HepG2 (cell line): ENCODE measurements around the gene GALK2.

ENCODE experiments used
- ATM ChIP-seq: fragments of 450-650 bp; IDR thresholded peaks from 2 replicates; pipeline ENCODE4 v1.7.1; 2017; ENCODE audit warnings: mild to moderate bottlenecking, borderline replicate concordance
- CTCF ChIP-seq: sonication (generic); formaldehyde crosslinking; IDR thresholded peaks from 2 replicates; pipeline ENCODE4 v1.5.0; 2020; ENCODE audit warnings: mild to moderate bottlenecking, missing genetic modification reagents, moderate library complexity
- MTA3 ChIP-seq: sonication (generic); formaldehyde crosslinking; IDR thresholded peaks from 2 replicates; pipeline ENCODE4 v1.4.0; 2020; ENCODE audit warnings: missing genetic modification reagents
- NONO ChIP-seq, 2 experiments: fragments of 450-650 bp in 1 of 2; sonication (generic) in 1 of 2; formaldehyde crosslinking in 1 of 2; IDR thresholded peaks in 1 of 2; conservative IDR thresholded peaks in 1 of 2; 2 replicates each; pipeline versions ENCODE4 v1.6.1 to v1.8.0; 2017 to 2022; ENCODE audit warnings: mild to moderate bottlenecking in 1 of 2, missing genetic modification reagents in 1 of 2, moderate library complexity in 1 of 2
- SMAD1 ChIP-seq: sonication (generic); formaldehyde crosslinking; IDR thresholded peaks from 2 replicates; pipeline ENCODE4 v1.4.0; 2020; ENCODE audit warnings: missing genetic modification reagents, low read depth, mild to moderate bottlenecking, borderline replicate concordance
- ZBTB34 ChIP-seq: sonication (generic); formaldehyde crosslinking; IDR thresholded peaks from 2 replicates; pipeline ENCODE4 v1.8.0; 2022; ENCODE audit warnings: mild to moderate bottlenecking, missing genetic modification reagents
- ZBTB8A ChIP-seq: sonication (generic); formaldehyde crosslinking; IDR thresholded peaks from 2 replicates; pipeline ENCODE4 v1.4.0; 2020; ENCODE audit warnings: mild to moderate bottlenecking, low read depth, missing genetic modification reagents, borderline replicate concordance

GRCh38 chr15:49314716-49315115, 144.7 kb downstream of the GALK2 start:
- TF ChIP-seq NONO (IDR thresholded peaks at IDR 0.05) = no peak
- no peak for TF ChIP-seq NONO (CRISPR knock-in tag; conservative IDR thresholded peaks at IDR 0.05)
- no peak for TF ChIP-seq MTA3 (CRISPR knock-in tag)
- no peak for TF ChIP-seq ATM
- TF ChIP-seq SMAD1 = no peak
- no peak for TF ChIP-seq ZBTB34 (CRISPR knock-in tag)
- no peak for TF ChIP-seq ZBTB8A
- TF ChIP-seq CTCF (CRISPR knock-in tag) = no peak
